ENCODE measurements around the gene CAB39.

DNA sequence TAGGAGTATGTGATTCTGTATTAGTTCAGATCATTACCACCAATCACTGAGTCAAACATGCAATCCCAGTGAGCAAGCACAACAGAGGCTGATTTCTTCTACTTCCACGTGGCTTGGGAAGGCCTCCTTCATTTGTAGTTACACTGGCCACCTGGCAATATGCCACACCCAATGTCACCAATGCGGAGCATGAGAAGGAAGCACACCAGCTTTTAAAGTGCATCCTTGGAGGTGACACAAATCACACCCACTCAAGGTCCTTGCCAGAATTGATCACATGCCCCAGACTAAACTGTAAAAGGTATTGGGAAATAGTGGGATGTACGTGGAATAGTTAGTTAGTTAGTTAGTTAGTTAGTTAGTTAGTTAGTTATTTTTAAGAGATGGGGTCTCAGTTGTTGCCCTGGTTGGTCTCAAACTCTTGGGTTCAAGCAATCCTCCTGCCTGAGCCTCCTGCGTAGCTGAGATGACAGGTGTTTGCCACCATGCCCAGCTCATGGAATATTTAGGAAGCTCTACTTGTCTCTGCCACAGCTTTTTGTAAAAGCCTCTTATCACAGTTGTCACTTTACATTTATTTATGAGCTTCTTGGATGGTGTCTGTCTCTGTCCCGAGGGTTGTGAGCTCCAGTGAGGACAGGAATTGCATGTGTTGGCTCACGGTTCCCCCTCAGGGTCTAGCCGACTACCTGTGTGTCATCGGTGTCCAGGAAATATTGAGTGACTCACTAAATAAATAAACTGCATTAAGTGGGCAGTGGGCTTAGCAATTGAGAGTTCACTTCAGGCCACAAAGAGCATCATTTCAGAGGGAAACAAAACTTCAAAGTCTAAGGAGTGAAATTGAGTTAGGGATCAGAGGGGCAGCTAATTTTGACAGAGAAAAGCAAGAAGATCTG lies 28.1 kb upstream of the CAB39 start:
- TF ChIP-seq, protein P1, sequence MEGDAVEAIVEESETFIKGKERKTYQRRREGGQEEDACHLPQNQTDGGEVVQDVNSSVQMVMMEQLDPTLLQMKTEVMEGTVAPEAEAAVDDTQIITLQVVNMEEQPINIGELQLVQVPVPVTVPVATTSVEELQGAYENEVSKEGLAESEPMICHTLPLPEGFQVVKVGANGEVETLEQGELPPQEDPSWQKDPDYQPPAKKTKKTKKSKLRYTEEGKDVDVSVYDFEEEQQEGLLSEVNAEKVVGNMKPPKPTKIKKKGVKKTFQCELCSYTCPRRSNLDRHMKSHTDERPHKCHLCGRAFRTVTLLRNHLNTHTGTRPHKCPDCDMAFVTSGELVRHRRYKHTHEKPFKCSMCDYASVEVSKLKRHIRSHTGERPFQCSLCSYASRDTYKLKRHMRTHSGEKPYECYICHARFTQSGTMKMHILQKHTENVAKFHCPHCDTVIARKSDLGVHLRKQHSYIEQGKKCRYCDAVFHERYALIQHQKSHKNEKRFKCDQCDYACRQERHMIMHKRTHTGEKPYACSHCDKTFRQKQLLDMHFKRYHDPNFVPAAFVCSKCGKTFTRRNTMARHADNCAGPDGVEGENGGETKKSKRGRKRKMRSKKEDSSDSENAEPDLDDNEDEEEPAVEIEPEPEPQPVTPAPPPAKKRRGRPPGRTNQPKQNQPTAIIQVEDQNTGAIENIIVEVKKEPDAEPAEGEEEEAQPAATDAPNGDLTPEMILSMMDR (IDR thresholded peaks at IDR 0.05): no peak
- TF ChIP-seq TCF7L2 (IDR thresholded peaks at IDR 0.05; ENCODE audit: low read depth, low read length): no peak
